Spleen (tissue), 13 donors: Measurements from ENCODE around the gene RMRP. TPM values are rescaled to one million over a fixed set of nuclear protein-coding genes. Genes with fewer than 3 reads are reported as not detected.

ENCODE experiments used
- DNase-seq: peaks from one replicate; pipeline ENCODE4 v3.0.0-alpha.2; 2020
- H3K27ac ChIP-seq, 8 donors: fragments of 200-600 bp; sonication (generic) in 7 of 8; 1 replicate in 4 of 8; 2 replicates in 4 of 8; pipeline versions ENCODE4 v1.5.0 to v1.8.0; 2016 to 2021; ENCODE audit warnings: inconsistent platforms in 4 of 8, mild to moderate bottlenecking in 4 of 8, moderate library complexity in 1 of 8
- H3K27me3 ChIP-seq, 7 donors: fragments of 200-600 bp; sonication (generic) in 6 of 7; replicated peaks in 1 of 7; 1 replicate in 4 of 7; 2 replicates in 3 of 7; pipeline versions ENCODE4 v1.5.0 to v1.8.0; 2016 to 2021; ENCODE audit warnings: inconsistent platforms in 3 of 7, mild to moderate bottlenecking in 1 of 7
- H3K36me3 ChIP-seq, 6 donors: fragments of 200-600 bp; sonication (generic) in 5 of 6; 1 replicate in 4 of 6; 2 replicates in 2 of 6; pipeline versions ENCODE4 v1.5.0 to v1.8.0; 2016 to 2021; ENCODE audit warnings: inconsistent platforms in 2 of 6
- H3K4me1 ChIP-seq, 6 donors: fragments of 200-600 bp; sonication (generic) in 5 of 6; 1 replicate in 3 of 6; 2 replicates in 3 of 6; pipeline versions ENCODE4 v1.5.0 to v1.8.0; 2016 to 2021; ENCODE audit warnings: inconsistent platforms in 3 of 6
- H3K4me3 ChIP-seq, 8 donors: fragments of 200-600 bp; sonication (generic) in 7 of 8; 1 replicate in 4 of 8; 2 replicates in 4 of 8; pipeline versions ENCODE4 v1.5.0 to v1.8.0; 2016 to 2021; ENCODE audit warnings: inconsistent platforms in 4 of 8, mild to moderate bottlenecking in 4 of 8, moderate library complexity in 2 of 8
- H3K9me3 ChIP-seq, 8 donors: fragments of 200-600 bp; sonication (generic) in 7 of 8; 1 replicate in 4 of 8; 2 replicates in 4 of 8; pipeline versions ENCODE4 v1.5.0 to v1.8.0; 2016 to 2021; ENCODE audit warnings: inconsistent platforms in 4 of 8
- CTCF ChIP-seq, 11 experiments: fragments of 200-600 bp in 7 of 11; fragments of 450-650 bp in 4 of 11; sonication (generic) in 4 of 11; IDR thresholded peaks in 8 of 11; conservative IDR thresholded peaks in 3 of 11; 1 replicate in 7 of 11; 2 replicates in 4 of 11; pipeline versions ENCODE4 v1.4.0 to v1.8.0; 2016 to 2021; ENCODE audit warnings: antibody characterized with exemption in 11 of 11, inconsistent platforms in 4 of 11, mild to moderate bottlenecking in 1 of 11
- POLR2A ChIP-seq, 3 donors: fragments of 450-650 bp; IDR thresholded peaks; one replicate each; pipeline ENCODE4 v1.5.1; 2017; ENCODE audit warnings: antibody characterized with exemption in 3 of 3, mild to moderate bottlenecking in 1 of 3
- POLR2AphosphoS5 ChIP-seq, 3 donors: sonication (generic); formaldehyde crosslinking; IDR thresholded peaks; one replicate each; pipeline ENCODE4 v1.5.1; 2017; ENCODE audit warnings: antibody characterized with exemption in 3 of 3
- WGBS, 5 donors: extraction: QIAGEN DNeasy Blood & Tissue Kit in 3 of 5; methylation state at CpG; one replicate each; pipeline versions ENCODE4 v1.1.5 to v1.1.7; 2013 to 2018; 5-methylcytosine and 5-hydroxymethylcytosine counted together
- intact Hi-C: fragments of 100-400 bp; cut with DNase I; formaldehyde crosslinking; loops from one replicate; pipeline ENCODE4 v1.15.0; 2023; ENCODE audit warnings: low total_unique reads
- long read RNA-seq, 2 donors: transcript quantifications; one replicate each; lab custom pipeline, GENCODE V29; 2026
- polyA plus RNA-seq, 3 donors: library from polyadenylated mRNA; stranded (reverse); fragments of 200-250 nt; gene quantifications; one replicate each; pipeline ENCODE4 v1.2.1, GENCODE V29; 2013
- total RNA-seq, 7 donors: library from RNA; depleted of rRNA in 3 of 7; stranded (reverse); fragments of >200 nt in 3 of 7; fragmentation: NEBNext Ultra II Directional in 4 of 7; extraction: Animal tissue kit (Norgen Biotek cat#: 25700) in 4 of 7; gene quantifications; one replicate each; pipeline versions ENCODE4 v1.1.0 to v1.2.1, GENCODE V29; 2016 to 2021
- donor health status: healthy with polysubstance abuse.
- donor health status: DM: no; HTN: no; CAD: no; lungs with moderate emphysema.
- donor health status: DM: no; HTN: no; CAD: no.
- donor health status: Bipolar disorder and iron deficiency.
- donor health status: healthy.
- donor health status: DM: no; HTN: no; CAD: no.
- donor health status: DM: yes; HTN: yes; CAD: no.

The RMRP gene
- total RNA-seq, result over 10,000 TPM in 5 of 7 donors, 1,000 to 10,000 TPM in 2; 5,541 to 28,996 (median 23,209) TPM
- 100 to 1,000 TPM in 1 of 3 donors, 10 to 100 TPM in 1, not detected in 1; 42.1 to 285 TPM for polyA plus RNA-seq
- long read RNA-seq, donor 1, result 0 reads
- long read RNA-seq, donor 2, result 0 reads

GRCh38 chr9:35657546-35658136, at the start of gene RMRP:
Gene RMRP (minus strand): TSS chr9:35658019.
- WGBS, 5 donors, result 0 to 2% (median 1%) methylated on average over 38 to 42 of the region's 42 CpGs
- peak within 1 kb of the TSS; percentile 91 to 98 (median 97) for H3K27ac ChIP-seq
- no peaks in the 10 kb centered on the region for H3K9me3 ChIP-seq
- peak within 1 kb of the TSS; percentile 78 to 93 (median 87) for H3K4me3 ChIP-seq
- no peaks in the 10 kb centered on the region for H3K27me3 ChIP-seq
- peaks cover 37 to 83% (median 56%) of the 10 kb centered on the region in 6 donors for H3K4me1 ChIP-seq
- TF ChIP-seq POLR2A (IDR thresholded peaks at IDR 0.05) (peak in 1 of 3 donors; percentile 71), CTCF (IDR thresholded peaks at IDR 0.05 in 8 of 11, conservative IDR thresholded peaks at IDR 0.05 in 3 of 11) (peak in 6 of 11 experiments; percentile 30 to 52 (median 36)), POLR2AphosphoS5 (IDR thresholded peaks at IDR 0.05) (peak; percentile 87 to 91 (median 88))
- H3K36me3 ChIP-seq, result peaks cover 0 to 31% (median 13%) of the 10 kb centered on the region in 6 donors
- peak; percentile 96 for DNase-seq
- intact Hi-C loops, result loop anchor here (5.0 kb wide), 1 partner anchor 75 kb away; the partner anchor contains the start of genes CREB3 and TLN1

- no peaks in the 10 kb centered on the region for H3K9me3 ChIP-seq
- intact Hi-C loops, result no loop called here
- peak overlapping the region in 3 of 8 donors; percentile 56 to 72 (median 61) for H3K27ac ChIP-seq
- no peaks in the 10 kb centered on the region for H3K27me3 ChIP-seq
- H3K4me3 ChIP-seq, result no peak overlapping the region
- TF ChIP-seq POLR2A (IDR thresholded peaks at IDR 0.05) (no peak), POLR2AphosphoS5 (IDR thresholded peaks at IDR 0.05) (peak in 2 of 3 donors; percentile 32 to 69)
- 84 to 97% (median 93%) methylated on average over 10 of the region's 10 CpGs for WGBS, 5 donors
- peaks cover 42 to 100% (median 100%) of the 10 kb centered on the region in 6 donors for H3K36me3 ChIP-seq
- peaks cover 0 to 30% (median 11%) of the 10 kb centered on the region in 6 donors for H3K4me1 ChIP-seq
- no peak for DNase-seq
Observed at GRCh38 chr9:35706951-35707350, 49.1 kb upstream of the RMRP start.

- H3K9me3 ChIP-seq, result no peaks in the 10 kb centered on the region
- H3K4me3 ChIP-seq, result no peak overlapping the region
- WGBS, 5 donors, result 92 to 97% (median 95%) methylated on average over 7 of the region's 7 CpGs
- H3K27me3 ChIP-seq, result no peaks in the 10 kb centered on the region
- H3K27ac ChIP-seq, result peak overlapping the region in 7 of 8 donors; percentile 17 to 72 (median 56)
- H3K36me3 ChIP-seq, result peaks cover 47 to 100% (median 100%) of the 10 kb centered on the region in 6 donors
- H3K4me1 ChIP-seq, result peaks cover 0 to 33% (median 11%) of the 10 kb centered on the region in 6 donors
- intact Hi-C loops, result no loop called here
- DNase-seq, result no peak
- peak in 1 of 3 donors; percentile 56 for TF ChIP-seq POLR2AphosphoS5 (IDR thresholded peaks at IDR 0.05)
- TF ChIP-seq CTCF (IDR thresholded peaks at IDR 0.05 in 8 of 11, conservative IDR thresholded peaks at IDR 0.05 in 3 of 11), result no peak
- no peak for TF ChIP-seq POLR2A (IDR thresholded peaks at IDR 0.05)
Observed at GRCh38 chr9:35705836-35706430, 48.1 kb upstream of the RMRP start.

GRCh38 chr9:35705372-35705771, 47.6 kb upstream of the RMRP start:
- H3K9me3 ChIP-seq, result no peaks in the 10 kb centered on the region
- peak overlapping the region; percentile 17 to 72 (median 54) for H3K27ac ChIP-seq
- DNase-seq, result no peak
- WGBS, 5 donors, result 76 to 93% (median 87%) methylated on average over 8 of the region's 8 CpGs
- H3K27me3 ChIP-seq, result no peaks in the 10 kb centered on the region
- no peak overlapping the region for H3K4me3 ChIP-seq
- H3K4me1 ChIP-seq, result peaks cover 0 to 38% (median 11%) of the 10 kb centered on the region in 6 donors
- intact Hi-C loops, result no loop called here
- TF ChIP-seq CTCF (IDR thresholded peaks at IDR 0.05 in 8 of 11, conservative IDR thresholded peaks at IDR 0.05 in 3 of 11), result no peak
- H3K36me3 ChIP-seq, result peaks cover 47 to 100% (median 100%) of the 10 kb centered on the region in 6 donors
